COLO668 (cell line): ENCODE results near the gene FBXO28.

Source experiments
- DNase-seq: peaks from one replicate; lab custom pipeline; 2025; ENCODE audit not compliant: unreplicated experiment; lab: John Stamatoyannopoulos, UW

The FBXO28 gene

DNA sequence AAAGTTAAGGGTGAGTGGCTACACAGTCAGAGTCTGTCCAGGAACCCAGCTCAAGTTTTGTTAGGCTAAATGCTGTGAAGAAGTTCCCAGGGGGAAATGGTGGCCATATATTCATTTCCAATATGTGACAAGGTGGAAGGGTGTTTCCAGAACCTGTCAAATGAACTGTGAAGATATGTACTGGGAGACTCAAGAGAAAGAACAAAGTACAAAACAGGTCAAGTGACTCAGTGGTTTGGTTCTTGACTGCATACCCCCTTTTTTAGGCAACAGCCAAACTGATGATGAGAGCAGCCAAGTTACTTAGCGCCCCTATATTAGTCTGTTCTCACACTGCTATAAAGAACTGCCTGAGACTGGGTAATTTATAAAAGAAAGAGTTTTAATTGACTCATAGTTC is 18.6 kb upstream of the FBXO28 start:
- DNase-seq = no peak

GRCh38 chr1:224095867-224096266 is 18.0 kb upstream of the FBXO28 start:
- no peak for DNase-seq

DNA sequence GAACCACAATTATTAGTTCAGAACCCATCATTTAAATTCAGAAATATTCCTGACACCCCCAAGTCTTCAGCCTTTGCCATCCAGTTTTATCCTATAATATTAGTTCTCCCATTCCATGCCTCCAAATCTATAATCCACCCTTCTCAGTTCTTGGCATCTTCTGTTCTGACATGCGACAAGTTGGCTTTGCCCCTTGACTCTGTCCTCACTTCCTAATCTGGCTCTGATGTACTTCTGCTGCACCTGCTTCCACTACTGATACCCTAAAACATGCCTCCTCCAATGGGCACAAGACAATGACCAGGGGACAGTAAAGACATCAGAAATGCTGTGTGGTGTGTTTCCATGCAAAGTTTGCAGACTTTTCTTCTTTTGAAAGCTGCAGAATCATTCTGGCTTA is 17.1 kb upstream of the FBXO28 start:
- DNase-seq = no peak

DNA sequence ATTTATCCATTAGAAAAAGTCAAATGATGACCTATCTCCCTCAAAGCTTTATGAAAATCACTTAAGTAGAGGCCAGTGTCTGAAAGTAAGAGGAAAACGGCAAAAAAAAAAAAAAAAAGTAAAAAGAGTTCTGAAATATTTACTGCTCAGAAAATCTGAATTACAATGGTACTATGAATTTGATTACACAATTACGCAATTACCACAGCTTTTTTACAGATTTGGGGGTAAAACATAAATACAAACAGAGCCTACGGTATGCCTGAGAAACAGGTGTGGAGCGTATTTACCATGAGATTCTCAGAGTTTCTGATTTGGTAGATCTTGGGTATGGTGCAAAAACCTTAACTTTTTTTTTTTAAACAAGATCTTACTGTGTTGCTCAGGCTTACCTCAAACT is 15.9 kb upstream of the FBXO28 start:
- no peak for DNase-seq

DNA sequence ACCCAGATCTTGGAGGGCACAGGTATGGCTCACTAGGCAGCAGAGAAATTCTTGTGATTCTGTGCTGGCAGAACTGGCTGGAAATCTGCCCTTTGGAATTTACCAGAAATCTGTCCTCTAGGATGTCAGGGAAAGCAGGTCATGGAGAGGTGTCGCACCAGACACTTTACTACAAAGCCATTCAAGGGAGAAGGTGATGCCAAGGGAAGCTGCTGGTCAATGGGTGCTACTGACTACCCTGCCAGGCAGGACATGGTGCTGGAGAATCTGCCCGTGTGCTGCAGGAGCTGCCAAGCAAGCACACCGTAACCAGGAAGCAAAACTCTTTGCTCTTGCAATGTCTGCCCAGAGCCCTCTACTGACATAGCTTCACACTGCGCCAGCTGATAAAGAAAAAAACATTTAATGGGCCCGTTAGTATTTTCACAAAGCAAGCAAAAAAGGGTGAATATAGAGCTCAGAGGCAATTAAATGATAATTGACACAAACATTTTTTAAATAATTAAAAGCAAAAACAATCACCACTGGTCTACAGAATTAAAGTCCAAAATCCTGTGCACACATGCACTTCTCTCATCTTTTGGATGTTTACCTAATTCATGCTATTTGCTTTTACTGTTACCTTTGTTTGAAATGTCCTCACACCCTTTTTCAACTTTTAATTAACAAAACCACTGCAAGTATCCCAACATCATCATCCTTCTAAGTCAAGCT is 7.2 kb upstream of the FBXO28 start:
- DNase-seq = peak; percentile 49

DNA sequence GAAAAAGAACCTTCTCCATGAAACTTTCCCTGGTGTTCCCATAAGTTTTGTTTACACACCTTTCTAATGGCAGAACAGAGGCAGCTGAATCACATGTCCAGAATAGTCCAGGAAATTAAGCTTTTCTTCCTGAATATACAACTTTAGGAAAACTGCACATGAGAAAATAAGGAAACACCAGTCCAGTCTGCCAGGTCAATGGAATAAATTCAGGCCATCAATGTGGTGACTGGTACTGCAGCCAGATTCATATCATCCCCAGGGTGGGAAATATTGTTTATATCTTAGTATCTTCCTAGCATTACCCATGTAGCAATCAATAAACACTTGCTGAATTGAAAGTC is 6.7 kb upstream of the FBXO28 start:
- DNase-seq = no peak

- no peak for DNase-seq
These were observed 4.9 kb upstream of the FBXO28 start for GRCh38 chr1:224108991-224109390.

DNA sequence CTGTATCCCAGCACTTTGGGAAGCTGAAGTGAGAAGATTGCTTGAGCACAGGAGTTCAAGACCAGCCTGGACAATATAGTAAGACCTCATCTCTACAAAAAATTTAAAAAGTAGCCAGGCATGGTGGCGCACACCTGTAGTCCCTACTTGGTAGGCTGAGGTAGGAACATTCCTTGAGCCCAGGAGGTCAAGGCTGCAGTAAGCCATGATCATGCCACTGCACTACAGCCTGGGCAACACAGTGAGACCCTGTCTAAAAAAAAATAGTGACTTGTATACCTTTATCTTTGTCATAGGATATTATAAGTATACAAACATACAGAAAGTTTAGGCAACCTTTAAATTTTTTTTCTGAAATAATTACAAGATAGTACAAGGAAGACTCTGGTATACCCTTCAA is 3.9 kb upstream of the FBXO28 start:
- no peak for DNase-seq

GRCh38 chr1:224113005-224113404 is 906 bp upstream of the FBXO28 start:
- no peak for DNase-seq

DNA sequence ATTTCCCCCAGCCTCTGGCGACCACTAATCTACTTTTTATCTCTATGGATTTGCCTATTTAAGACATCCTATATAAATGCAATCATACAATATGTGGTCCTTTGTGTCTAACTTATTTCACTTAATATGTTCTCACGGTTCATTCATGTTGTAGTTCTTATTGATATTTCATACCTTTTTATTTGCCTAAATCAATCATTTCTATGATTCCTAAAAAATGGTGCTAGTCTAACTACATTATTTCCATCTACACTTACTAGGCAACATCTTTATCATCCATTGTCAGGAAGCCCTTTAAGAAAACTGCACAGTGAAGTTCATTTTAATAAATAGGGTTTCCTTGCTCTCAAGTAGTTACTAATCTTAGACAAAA is 380 bp upstream of the FBXO28 start:
- DNase-seq = no peak

DNA sequence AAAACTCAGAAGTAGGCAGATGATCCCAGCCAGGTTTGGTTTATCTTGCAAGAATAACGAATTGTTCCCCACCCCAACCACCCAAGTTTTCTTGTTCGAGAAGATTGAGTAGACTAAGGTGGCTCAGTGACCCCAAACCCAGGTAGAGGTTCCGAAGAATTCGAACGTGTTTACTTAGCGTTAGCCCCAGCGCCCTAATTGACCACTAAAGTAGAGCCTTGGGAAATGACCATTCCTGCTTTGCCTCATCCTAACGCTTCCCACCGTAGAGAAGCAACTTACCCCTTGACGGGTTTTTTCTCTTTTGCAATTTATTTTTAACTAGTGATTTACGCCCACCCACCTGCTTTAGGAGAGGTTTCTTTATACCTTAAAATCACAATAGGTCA is 870 bp downstream of the FBXO28 start:
- DNase-seq = no peak

DNA sequence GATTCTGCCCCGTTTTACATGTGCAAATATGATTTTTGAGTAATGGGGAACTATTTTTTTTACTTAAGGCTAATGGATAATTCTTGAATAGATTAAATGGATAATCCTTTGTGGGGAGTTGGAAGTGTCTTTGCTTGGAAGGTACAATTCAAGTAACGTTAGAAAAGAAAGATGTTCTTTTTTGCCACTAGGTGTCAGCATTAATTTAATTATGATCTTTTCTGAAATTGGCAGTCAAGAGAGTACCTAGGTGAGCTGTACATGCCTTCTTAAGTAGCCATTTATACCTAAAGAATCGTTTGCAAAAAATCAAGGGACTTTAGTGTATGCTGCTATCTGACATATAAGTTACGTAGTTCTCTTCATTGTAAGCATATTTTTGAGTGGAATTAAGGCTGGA is 2.2 kb downstream of the FBXO28 start:
- no peak for DNase-seq

GRCh38 chr1:224118688-224119087 is 4.8 kb downstream of the FBXO28 start:
- no peak for DNase-seq

DNA sequence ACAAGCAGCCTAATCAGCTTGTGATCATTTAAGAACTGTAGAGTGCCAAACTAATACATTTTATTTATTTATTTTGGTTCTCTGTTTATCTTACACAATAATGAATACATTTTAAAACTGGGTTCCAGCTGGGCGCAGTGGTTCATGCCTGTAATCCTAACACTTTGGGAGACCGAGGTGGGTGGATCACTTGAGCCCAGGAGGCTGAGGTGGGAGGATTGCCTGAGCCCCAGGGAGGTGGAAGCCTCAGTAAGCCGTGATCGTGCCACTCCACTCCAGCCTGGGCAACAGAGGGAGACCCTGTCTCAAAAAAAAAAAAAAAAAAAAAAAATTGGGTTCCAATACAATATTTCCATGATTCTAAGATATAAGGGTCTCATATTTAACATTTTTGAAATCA is 9.2 kb downstream of the FBXO28 start:
- DNase-seq = no peak

DNA sequence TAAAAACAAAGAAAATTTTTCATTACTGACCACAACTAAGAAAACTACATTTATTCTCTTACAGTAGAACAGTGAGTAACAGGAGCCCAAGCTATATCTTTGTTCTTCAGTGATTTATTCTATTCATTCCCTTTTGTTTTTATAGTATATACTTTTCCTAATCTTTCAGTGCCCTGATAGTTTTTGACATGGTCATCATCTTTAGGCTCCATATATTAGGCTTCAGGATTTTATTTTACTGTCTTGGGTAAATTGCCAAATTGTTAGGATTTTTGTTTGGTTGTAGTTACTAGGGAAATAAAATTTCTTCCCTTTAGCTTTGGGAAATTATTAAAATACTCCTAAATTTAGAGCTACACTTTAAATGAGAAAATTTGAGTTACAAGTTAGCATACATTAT is 10.3 kb downstream of the FBXO28 start:
- DNase-seq = no peak

DNA sequence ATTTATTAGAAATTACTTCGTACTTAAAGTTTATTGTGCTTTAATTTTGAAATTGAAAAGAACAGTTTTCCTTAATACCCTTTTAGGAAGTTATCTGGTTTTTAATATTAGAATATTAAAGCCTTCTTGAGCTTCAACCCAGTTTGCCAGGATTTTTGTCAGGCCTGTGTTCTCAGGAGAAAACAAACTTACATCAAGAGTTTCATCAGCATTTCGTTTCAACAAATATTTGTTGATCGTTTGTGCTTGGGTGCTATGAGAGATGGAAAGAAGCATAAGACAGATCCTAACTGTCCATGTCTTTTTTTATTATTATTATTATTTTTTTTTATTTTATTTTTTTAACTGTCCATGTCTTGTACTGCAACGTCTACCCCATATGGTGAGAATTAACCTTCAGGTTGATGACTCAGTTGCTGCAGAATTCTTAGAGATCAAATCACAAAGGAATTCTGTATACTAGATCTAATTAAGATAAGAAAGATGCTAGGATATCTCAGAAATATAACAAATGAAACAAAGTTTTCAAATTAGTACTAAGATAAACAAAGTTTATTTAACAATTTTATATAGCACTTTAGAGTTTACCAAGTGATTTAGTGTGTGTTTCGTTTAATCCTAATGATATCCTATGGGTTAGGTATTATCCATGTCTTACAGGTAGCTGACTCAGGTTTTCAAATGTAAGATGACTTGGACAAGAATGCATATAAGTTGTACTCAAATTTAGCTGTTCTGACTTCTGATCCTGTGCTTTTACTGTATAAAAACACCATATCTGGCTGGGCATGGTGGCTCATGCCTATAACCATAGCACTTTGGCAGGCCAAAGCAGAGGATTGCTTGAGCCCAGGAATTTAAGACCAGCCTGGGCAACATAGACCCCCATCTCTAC is 14.3 kb downstream of the FBXO28 start:
- DNase-seq = no peak

DNA sequence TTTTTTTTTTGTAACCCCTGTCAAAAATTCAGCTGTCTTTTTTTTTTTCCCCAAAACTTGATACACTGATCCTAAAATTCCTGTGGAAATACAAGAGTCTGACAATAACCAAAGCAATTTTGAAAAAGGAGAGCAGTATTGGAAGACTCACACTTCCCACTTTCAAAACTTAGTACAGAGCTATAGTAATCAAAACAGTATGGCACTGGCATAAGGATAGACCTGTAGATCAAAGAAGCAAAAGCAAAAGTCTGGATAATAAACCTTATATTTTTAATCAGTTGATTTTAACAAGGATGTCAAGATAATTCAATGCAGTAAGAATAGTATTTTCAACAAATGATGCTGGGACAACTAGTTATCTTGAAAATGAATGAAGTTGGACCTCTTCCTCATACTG is 17.3 kb downstream of the FBXO28 start:
- no peak for DNase-seq

DNA sequence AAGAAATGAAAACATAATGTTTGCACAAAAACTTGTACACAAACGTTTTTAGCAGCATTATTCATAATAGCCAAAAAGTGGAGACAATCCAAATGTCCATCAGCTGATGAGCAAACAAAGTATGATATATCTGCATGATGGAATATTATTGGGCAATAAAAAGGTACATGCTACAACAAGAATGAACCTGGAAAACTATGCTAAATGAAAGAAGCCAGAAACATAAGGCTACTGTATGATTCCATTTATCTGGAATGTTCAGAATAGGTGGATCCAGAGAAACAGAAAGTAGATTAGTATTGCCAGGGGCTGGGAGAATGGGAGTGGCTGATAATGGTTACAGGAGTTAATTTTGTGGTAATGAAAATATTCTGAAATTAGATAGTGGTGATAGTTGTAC is 19.0 kb downstream of the FBXO28 start:
- DNase-seq = no peak

GRCh38 chr1:224133741-224134299 is 19.9 kb downstream of the FBXO28 start:
- DNase-seq = no peak

- DNase-seq = no peak
These were observed 23.6 kb downstream of the FBXO28 start for GRCh38 chr1:224137518-224137917.

GRCh38 chr1:224138198-224138597 is 24.3 kb downstream of the FBXO28 start:
- DNase-seq = no peak

DNA sequence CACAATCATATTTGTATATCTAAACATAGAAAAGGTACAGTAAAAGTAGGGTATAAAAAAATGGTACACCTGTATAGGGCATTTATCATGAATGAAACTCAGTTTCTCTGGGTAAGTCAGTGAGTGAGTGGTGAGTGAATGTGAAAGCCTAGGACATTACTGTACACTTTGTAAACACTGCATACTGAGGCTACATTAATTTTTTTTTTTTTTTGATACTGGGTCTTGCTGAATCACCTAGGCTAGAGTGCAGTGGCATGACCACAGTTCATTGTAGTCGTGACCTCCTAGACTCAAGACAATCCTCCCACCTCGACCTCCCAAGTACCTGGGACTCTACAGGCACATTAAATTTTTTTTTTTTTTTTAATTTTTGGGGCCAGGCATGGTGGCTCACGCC is 27.8 kb downstream of the FBXO28 start:
- DNase-seq = no peak
